ENCODE measurements around the gene KDM4B.

The KDM4B gene

DNA sequence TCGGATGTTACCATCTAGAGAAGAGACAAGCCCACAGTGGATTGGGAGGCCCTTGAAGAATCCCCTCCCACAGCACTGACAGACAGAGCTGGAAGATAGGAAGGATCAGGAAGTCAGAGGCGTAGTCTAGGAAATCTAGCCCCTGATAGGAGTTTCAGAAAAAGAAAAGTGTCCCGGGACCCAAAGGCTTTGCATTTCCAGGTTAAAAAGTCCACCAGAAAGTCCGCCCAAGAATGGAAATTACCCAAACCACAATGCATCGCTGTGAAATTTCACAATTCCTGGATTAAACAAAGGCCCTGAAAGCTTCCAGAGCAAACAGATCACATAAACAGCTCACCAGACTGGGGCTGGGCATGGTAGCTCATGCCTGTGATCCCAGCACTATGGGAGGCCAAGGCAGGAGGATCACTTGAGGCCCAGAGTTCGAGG is 146.9 kb downstream of the KDM4B start:
- FAIRE-seq: no peak
- DNase-seq (ENCODE audit: insufficient read length, low spot score): no peak

DNA sequence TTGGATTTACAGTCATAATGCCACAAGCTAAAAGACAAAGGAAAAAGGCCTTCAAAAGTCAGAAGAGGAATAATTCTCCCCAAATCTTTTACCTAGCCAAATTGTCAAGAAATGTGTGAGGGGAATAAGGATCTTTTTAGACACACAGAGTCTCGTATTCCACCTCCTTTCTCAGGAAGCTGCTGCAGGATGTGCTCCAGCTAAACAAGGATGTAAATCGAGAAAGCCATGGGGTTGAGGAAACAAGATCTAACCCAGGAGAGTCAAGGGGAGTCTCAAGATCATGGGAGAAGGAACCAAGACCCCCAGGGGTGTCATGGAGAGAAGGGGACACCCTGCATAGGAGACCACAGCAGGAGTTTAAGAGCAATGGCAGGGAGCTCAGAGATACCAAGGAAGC is 147.4 kb downstream of the KDM4B start:
- FAIRE-seq (no peak), DNase-seq (ENCODE audit: insufficient read length, low spot score) (no peak)

DNA sequence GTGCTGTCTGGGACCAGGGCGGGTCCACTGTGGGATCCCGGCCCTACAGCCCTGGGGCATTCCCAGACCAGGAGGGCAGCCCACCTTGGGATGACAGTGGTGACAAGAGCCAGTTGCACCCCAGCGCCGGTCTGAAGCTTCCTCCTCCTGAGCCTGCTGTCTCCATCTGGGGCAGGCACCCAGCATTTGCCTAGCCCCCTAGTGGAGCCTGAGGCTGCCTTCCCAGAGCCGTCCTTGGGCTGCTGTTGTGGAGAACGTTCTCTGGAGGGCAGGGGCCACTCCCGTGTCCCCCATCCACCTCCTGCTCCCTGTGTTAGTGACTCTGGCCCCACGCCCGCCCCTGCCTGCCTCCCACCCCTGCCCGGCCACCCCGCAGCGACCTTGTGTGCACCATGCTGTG is 148.5 kb downstream of the KDM4B start:
- DNase-seq (ENCODE audit: insufficient read length, low spot score): no peak
- no peak for FAIRE-seq

DNA sequence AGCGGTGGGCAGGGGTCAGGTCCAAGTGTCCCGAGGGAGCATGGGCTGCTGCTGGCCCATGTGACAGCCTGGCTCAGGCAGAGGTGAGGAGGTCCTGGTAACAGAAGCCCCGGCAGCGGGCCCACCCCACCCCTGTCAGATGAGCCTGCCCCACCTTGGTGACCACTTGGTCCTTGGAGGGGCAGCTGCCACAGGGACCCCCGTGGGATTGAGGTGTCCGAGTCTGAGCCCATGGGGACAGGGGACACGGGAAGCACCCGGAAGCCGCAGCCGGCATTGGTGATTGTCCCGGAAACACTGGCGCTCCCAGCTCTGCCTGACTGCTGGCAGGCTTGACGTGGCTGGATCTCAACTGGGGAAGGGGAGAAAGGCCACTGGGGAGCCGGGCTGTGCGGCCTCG is 149.1 kb downstream of the KDM4B start:
- FAIRE-seq: no peak
- DNase-seq (ENCODE audit: insufficient read length, low spot score): no peak

DNA sequence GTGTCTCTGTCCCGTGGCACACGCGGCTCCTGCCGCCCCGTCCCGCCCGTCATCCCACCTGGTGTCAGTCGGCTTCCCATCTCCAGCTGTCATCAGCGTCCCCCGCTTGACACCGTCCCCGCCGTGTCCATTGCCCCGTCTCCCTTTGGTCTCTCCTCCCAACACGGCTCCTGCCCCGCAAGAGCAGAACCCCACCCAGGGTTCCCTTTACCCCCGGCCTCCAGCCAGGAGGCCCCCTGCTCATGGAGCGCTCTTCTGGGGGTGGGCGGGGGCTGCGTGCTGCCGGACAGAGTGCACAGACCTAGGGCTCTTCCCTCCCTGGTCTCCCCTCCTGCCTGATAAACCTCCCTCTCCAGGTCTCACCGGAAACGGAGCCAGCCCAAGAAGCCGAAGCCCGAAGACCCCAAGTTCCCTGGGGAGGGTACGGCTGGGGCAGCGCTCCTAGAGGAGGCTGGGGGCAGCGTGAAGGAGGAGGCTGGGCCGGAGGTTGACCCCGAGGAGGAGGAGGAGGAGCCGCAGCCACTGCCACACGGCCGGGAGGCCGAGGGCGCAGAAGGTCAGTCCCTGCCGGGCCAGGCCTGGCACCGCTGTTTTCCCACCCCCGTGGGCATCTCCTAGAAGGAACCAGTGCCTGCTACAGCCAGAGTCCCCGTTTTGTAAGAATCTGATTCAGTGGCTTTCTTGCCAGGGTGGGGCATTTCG is 150.5 kb downstream of the KDM4B start:
- FAIRE-seq (no peak), DNase-seq (ENCODE audit: insufficient read length, low spot score) (no peak)

DNA sequence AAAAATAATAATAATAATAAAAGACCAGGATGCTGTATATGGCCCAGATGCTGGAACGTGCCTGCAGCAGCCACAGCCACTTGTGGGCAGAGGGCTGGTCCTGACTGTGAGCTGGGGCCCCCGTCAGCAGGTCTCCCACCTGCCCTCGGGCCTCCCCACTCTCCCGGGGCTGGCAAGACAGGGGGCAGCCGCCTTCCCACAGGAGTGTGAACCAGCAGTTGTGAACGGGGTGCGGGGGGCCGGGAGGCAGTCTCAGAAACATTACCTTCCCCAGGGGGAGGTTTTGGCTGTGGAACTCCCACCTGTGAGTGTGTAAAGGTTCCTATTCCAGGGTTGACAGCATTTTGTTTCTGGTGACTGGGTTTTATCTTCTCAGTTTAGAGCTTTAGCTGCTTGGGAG is 151.4 kb downstream of the KDM4B start:
- FAIRE-seq: no peak
- no peak for DNase-seq (ENCODE audit: insufficient read length, low spot score)

DNA sequence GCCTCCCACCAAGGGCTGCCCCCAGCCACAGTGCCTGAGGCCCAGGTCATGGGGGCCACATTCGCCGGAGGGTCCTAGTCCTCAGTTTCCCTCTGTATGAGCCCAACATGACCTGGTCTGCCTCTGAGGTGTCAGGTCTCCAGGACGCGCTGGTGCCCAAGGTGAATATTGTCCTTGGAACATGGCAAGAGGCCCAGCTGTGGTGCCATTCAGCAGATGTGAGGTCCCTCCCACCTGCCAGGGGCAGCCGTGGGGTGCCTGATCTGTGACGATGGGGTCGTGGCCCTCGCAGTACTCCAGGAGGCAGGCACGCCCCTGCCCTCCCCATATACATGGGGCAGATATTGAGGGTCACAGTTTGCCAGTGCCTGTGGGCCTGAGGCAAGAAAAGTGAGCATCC is 151.9 kb downstream of the KDM4B start:
- DNase-seq (ENCODE audit: insufficient read length, low spot score): no peak
- FAIRE-seq: no peak

DNA sequence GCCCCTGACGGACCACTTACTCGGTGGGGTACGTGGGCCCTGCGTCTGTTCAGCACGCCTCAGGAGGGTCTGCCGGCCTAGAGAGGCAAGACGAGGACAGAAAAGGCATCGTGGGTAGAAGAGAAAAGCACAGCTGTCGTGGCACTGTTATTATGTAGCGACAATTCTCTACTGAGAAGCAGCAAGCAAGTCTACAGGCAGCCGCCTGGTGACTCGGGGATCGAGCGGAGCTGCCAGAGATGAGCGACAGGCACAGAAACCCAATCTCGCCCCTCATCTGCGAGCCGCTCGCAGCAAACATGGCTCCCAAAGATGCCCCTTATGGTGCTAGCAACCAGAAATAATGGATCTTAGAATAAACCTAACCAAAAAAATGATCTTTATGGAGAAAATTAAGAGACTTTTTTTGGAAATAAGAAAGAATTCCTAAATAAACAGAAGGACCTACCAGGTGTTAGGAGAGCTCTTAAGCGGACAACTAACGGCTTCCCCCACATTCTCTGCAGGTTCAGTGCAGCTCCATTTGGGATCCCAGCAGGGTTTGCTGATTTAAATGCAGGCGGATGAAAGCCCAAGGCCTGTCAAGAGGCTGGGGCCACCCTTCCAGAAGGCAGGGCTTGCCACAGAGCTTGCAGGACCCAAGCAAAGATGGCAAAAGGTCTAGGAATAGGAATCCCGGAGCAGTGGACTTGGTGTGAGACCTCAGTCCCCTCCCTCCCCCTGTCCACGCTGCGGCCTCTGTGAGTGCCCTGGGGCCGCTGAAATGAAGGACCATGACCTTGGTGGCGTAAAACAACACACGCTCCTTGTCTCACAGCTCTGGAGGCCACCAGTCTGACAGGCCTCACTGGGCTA is 152.6 kb downstream of the KDM4B start:
- FAIRE-seq (no peak), DNase-seq (ENCODE audit: insufficient read length, low spot score) (no peak)

DNA sequence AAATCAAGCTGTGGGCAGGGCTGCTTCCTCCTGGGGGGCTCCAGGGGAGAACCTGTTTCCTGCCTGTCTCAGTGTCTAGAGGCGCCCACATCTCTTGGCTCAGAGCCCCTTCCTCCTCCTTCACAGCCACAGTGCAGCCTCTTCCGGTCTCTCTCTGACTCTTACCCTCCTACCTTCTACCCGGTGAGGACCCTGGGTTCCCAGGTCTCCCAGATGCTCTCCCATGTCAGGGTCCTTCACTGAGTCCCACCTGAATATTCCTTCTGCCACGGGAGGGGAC is 153.1 kb downstream of the KDM4B start:
- FAIRE-seq (no peak), DNase-seq (ENCODE audit: insufficient read length, low spot score) (no peak)

DNA sequence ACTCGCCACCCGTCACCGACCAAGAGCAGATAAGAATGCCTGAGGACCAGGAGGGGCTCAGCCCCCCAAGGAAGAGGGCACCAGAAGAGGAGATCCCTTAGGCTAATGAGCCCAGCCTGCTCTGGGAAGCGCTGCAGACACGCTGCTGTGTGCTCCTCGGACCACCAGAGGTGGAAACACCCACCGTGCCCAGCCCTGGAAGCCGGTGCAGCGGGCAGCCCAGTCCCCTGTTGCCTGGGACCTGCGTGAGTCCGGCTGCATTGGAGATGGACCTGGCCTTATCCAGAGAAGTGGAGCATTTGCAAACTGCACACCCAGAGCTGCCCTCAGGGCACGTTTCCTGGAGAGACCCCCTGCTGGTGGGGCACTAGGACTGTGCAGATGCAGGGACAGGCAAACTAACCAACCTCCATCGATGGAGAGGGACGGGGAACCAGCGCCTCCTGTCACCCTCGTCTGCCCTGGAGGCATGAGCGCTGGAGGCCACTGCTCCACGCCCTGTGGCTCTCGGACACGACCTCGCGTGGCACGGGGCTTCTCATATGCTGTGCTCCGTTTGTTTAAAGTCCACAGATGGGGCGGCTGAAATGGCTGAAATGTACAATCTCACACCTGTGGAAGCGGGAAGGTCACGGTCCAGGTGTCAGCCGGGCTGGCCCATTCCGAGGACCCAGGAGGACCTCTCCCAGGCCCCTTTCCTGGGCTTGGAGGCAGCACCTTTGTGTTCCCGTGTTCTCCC is 153.9 kb downstream of the KDM4B start:
- DNase-seq (ENCODE audit: insufficient read length, low spot score) (no peak), FAIRE-seq (no peak)

DNA sequence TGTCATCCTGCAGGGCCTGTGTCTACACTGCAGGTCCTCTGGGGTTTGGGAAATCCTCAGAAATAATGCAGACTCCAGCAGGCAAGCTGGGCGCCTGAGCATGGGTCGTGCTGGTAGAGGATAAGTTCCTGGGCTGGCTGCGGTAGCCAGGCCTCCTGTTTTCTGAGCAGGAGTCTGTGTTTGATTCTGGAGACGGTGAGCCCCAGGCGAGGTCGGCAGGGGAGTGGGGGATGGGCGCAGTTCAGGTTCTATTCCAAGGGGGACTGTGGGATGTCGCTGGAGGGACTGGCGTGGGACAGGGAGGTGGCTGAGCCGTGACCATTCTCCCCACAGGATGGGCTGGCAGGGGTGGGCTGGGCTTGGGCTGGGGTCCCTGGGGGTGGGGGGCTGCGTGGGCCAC is 154.7 kb downstream of the KDM4B start:
- DNase-seq (ENCODE audit: insufficient read length, low spot score) (no peak), FAIRE-seq (no peak)

DNA sequence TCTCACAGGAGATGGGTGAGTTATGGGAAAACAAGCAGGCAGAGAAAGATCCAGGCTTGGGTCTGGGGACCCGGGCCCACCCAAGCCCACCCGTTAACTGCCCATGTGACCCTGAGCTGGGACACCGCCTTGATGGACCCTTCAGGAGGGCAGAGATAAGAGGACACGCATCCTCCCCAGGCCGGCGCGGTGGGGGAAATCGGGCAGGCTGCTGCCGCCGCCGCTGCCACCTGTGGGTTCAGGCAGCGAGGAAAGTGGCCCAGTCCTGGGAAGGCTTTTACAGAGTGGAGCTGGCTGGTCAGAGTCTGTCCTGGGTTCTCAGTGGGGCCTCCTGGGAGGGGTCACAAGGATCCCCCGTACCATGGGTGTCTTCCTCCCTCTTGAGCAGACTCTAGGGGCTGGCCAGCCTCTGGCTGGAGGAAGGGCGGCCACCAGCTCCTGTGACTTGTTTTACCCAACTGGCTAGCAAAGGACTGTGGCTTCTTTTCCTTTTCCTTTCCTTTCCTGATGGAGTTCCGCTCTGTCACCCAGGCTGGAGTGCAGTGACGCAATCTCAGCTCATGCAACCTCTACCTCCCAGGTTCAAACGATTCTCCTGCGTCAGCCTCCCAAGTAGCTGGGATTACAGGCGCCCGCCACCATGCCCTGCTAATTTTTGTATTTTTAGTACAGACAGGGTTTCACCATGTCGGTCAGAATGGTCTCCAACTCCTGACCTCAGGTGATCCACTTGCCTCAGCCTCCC is 155.4 kb downstream of the KDM4B start:
- FAIRE-seq (no peak), DNase-seq (ENCODE audit: insufficient read length, low spot score) (no peak)

DNA sequence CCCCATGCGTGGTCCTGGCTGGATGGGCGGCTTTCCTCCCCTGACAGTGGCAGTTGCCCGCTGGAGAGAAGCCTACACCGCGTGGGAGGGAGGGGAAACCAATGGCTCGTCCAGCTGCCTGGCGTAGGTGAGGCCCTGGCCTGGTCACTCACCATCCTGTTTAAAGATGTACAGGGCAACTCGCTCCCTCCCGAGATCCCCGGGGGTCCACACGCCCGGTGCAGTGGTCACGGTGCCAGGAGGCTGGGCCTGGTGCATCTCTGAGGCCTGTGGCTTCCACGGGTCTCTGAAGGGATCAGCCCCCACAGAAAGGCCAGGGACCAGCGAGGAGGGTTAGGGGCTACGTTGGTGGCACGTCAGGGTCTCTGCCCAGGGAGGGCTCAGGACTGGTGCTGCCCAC is 156.5 kb downstream of the KDM4B start:
- FAIRE-seq: no peak
- DNase-seq (ENCODE audit: insufficient read length, low spot score): no peak

DNA sequence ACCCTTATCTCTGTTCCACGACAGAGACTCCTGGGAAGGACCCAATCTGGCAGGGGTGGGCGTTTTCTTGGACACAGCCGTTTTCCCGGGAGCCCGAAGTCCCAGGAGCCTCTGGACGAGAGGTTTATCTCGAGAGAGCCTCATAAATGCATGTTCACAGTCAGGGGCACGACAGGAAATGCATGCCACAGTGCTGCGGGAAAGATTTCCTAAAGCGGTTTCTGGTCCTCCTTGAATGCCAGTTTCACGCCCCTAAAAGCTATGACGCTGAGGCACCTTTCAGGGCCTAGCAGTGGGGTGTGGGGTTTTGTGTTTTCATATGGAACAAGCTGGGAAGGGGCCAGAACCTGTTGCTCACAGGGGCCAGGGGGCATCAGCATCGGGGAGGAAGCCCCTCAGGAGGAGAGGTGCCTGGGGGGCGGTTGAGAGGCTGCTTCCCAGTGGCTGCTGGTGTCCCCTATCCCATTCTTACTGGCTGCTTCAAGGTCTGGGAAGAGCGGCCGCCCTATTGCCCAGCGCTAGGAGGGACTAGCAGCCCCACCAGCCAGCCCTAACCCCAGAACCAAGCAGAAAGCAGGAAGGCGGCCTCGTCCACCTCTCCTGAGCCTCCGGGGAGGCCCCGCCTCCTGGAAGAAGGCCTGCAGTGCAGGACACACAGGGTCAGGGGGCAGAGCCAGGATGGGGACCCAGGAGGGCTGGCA is 157.0 kb downstream of the KDM4B start:
- FAIRE-seq (no peak), DNase-seq (ENCODE audit: insufficient read length, low spot score) (no peak)

DNA sequence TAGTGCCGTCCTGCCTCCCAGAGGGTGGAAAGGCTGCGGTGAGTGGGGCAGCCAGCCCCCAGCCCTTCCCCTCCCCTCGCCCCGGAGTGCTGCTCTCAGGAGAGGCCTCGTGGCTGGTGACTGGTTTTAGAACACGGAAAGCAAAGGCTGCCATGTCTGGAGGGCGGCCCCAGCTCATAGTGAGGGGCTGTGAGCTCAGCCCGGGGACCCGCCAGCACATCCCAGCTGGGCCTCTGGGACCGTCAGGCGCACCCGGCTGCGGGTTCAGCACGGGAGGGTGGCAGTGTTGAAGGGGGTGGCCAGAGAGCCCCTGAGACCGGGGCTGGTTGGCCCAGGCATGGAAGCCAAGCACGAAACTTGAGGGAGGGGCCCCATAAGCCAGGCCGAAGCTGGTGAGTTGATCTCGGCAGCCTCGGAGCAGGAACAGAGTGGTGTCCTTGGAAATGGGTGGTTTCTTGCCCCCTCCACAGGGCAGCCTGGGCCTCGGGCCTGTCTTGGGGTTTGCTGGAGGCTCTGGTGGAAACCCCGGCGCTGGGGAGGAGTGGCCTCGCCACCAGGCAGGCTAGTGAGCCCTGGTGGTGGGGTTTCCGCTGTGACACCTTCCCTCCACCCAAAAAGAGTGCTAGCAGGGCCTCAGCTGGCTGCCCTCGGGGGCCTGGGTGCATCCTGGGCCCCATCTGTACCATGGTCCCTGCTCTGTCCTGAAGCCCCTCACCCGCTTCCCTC is 157.7 kb downstream of the KDM4B start:
- DNase-seq (ENCODE audit: insufficient read length, low spot score) (no peak), FAIRE-seq (no peak)

DNA sequence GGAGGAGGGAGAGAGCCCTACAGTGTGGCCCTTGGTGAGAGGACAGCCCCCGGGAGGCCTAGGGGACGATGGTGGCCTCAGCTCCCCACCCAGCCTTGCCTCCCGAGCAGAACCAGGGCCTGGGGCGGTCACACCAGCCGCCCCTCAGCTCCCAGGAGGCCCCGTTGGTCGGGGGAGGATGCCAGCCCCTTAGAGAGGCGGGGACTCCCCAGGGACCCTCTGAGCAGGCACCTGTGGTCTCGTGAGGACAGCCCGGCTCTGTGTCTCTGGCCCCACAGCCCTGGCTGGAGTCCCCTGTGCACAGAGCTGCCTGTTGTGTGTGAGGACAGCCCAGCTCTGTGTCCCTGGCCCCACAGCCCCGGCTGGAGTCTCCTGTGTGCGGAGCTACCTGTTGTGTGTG is 158.8 kb downstream of the KDM4B start:
- FAIRE-seq: no peak
- DNase-seq (ENCODE audit: insufficient read length, low spot score): no peak

DNA sequence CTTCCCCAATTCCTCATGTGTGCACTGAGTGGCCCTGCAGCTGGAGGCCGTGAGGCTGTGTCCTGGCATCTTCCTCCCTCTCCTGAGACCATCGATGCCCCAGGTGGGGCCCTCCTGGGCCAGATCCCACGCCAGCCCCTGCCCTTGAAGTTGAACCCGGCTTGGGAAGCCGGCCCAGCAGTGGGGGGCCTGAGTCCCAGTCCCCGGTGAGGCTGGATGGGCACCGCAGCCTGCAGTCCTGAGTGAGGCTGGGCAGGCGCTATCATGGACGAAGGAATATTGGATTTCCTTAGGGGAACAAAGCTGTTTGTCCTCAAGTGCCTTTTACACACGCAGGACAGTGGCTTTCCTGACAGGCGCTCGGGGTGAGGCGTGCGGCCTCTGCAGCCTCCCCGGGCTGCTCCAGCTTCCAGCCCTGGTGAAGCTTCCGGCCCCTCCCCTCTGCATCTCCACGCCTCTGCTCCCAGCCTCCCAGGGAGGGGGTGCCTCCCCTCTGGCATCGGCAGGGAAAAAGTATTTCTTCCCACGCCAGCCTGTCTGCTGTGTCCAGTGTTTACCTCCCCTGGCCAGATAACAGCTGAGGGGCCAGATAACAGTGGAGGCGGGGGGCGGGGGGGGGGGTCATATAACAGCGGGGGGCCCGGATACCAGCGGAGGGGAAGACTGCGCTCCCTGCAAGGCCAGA is 159.5 kb downstream of the KDM4B start:
- FAIRE-seq: no peak
- DNase-seq (ENCODE audit: insufficient read length, low spot score): no peak

DNA sequence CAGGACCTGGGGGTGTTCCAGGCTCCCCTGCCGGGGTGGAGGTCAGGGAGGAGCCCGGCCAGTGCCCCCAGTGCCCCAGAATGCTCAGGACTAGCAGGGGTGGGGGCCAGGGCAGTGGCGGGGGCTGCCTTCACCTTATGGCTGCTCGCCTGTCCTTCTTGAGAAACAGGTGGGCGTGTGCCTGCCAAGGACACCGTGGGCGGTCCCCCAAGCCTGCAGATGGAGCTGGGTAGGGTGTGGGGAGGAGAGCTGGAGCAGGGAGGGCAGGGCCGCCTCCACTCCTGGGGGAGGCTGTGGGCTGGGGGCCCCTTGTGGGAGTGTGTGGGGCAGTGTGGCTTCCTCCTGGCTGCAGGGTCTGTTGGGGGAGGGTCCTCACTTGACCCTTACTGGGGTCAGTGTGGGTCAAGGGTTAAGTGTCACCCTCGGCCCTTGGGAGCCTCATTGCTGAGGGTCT is 160.1 kb downstream of the KDM4B start:
- no peak for FAIRE-seq
- no peak for DNase-seq (ENCODE audit: insufficient read length, low spot score)

DNA sequence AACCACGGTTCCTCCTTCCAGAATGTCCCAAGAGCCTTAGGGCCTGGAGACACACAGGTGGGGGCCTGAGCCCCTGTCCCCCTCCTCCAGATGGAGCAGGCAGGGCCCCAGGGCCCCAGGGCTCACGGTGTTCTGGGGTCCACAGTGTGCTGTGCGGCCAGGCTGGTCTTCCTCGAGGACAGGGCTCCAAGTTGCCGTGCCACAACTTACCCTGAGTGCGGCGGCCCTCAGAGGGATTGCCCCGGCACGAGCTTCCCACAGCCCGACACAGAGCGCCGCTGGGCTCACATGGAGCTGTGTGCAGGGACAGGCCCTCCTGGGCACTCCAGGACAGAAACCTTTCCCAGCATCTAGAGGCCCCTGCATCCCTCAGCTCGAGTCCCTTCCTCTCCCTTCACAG is 160.8 kb downstream of the KDM4B start:
- DNase-seq (ENCODE audit: insufficient read length, low spot score) (no peak), FAIRE-seq (no peak)

Measured in HTR-8/SVneo (cell line).